Panc1 (cell line): ENCODE results near the gene SRRM5. TPM values are rescaled to one million over a fixed set of nuclear protein-coding genes. Genes with fewer than 3 reads are reported as not detected.
"Not testable (repeated sequence)": the region's sequence is repeated elsewhere in the genome, so short reads cannot be mapped to it uniquely, and the experiment has no call there.

Experiments used
- ATAC-seq: fragments of 200-7000 bp; cut with Tn5 transposase; 2 replicates; pipeline ENCODE4 v1.9.1; 2020; ENCODE audit warnings: mild to moderate bottlenecking, moderate library complexity
- BruUV-seq: library from RNA; stranded (reverse); fragments of 400-500 nt; replicated peaks from 2 replicates; lab custom pipeline; 2021; lab: Mats Ljungman, UMichigan
- CTCF ChIA-PET: fragments of 300-600 bp; sonication (Branson Sonifier 250); formaldehyde crosslinking; loops from one replicate; lab custom pipeline; 2022; ENCODE audit warnings: antibody characterized with exemption; lab: Charles Lee
- POLR2A ChIA-PET: fragments of 300-600 bp; sonication (Branson Sonifier 250); formaldehyde crosslinking; loops from one replicate; lab custom pipeline; 2022; ENCODE audit warnings: antibody characterized with exemption; lab: Charles Lee
- DNase-seq: peaks from one replicate; pipeline ENCODE4 v3.0.0-alpha.2; 2010; ENCODE audit warnings: low read depth, low spot score
- H3K27ac ChIP-seq: 2 replicates; pipeline ENCODE4 v1.5.1; 2011; ENCODE audit warnings: mild to moderate bottlenecking, low read length, inconsistent platforms
- H3K27me3 ChIP-seq: fragments of 200-500 bp; sonication (Bioruptor generic); 2 replicates; pipeline ENCODE4 v1.6.0; 2014; ENCODE audit warnings: low read length, inconsistent platforms; ENCODE audit not compliant: control insufficient read depth, insufficient read depth
- H3K36me3 ChIP-seq: fragments of 200-500 bp; sonication (Bioruptor generic); 2 replicates; pipeline ENCODE4 v1.5.1; 2014; ENCODE audit warnings: inconsistent platforms, mild to moderate bottlenecking, low read length, moderate library complexity; ENCODE audit not compliant: control insufficient read depth, insufficient read depth
- H3K4me1 ChIP-seq: 2 replicates; pipeline ENCODE4 v1.5.1; 2011; ENCODE audit warnings: inconsistent platforms, mild to moderate bottlenecking, low read length, moderate library complexity; ENCODE audit not compliant: control insufficient read depth, insufficient read depth
- H3K4me3 ChIP-seq, 2 experiments: 2 replicates each; pipeline ENCODE4 v1.5.1; 2011 to 2012; ENCODE audit warnings: low read depth in 2 of 2, low read length in 2 of 2, mild to moderate bottlenecking in 2 of 2, inconsistent platforms in 1 of 2, moderate library complexity in 1 of 2
- H3K9me3 ChIP-seq: fragments of 200-500 bp; sonication (Bioruptor generic); 2 replicates; pipeline ENCODE4 v1.5.1; 2014; ENCODE audit warnings: low read depth, mild to moderate bottlenecking, inconsistent platforms, low read length, moderate library complexity; ENCODE audit not compliant: control insufficient read depth, insufficient read depth
- CTCF ChIP-seq: fragments of 450-650 bp; IDR thresholded peaks from 2 replicates; pipeline ENCODE4 v1.5.1; 2017; ENCODE audit warnings: mild to moderate bottlenecking
- REST ChIP-seq, 2 experiments: IDR thresholded peaks; 2 replicates each; pipeline ENCODE4 v1.6.1; 2011 to 2012; ENCODE audit warnings: low read depth in 2 of 2, control low read depth in 1 of 2, low read length in 1 of 2, mild to moderate bottlenecking in 1 of 2, moderate library complexity in 1 of 2; ENCODE audit not compliant: insufficient read depth in 1 of 2
- SIN3A ChIP-seq: IDR thresholded peaks from 2 replicates; pipeline ENCODE4 v1.6.1; 2012; ENCODE audit warnings: low read depth, mild to moderate bottlenecking, low read length, moderate library complexity, borderline replicate concordance; ENCODE audit not compliant: insufficient read depth
- TCF7L2 ChIP-seq: IDR thresholded peaks from 2 replicates; pipeline ENCODE4 v1.6.1; 2011; ENCODE audit warnings: mild to moderate bottlenecking, low read depth, low read length, inconsistent platforms
- in situ Hi-C: cut with HindIII; loops from 2 replicates; pipeline ENCODE4 v1.10.0; 2016; ENCODE audit warnings: low sequenced_read_pairs, low pct_unique_long_range_greater_than_20kb
- intact Hi-C: fragments of 100-400 bp; cut with micrococcal nuclease; formaldehyde crosslinking; loops from one replicate; pipeline ENCODE4 v1.10.0; 2022; ENCODE audit not compliant: unreplicated experiment
- total RNA-seq: library from RNA; stranded (reverse); gene quantifications from one replicate; pipeline ENCODE4 v1.2.1, GENCODE V29; 2021; ENCODE audit not compliant: unreplicated experiment

SRRM5 gene
- total RNA-seq, 1 experiment from 2014 or later, result 0.10 TPM

- ChIA-PET POLR2A (no interaction called here), CTCF (no interaction called here)
- DNase-seq (no peak), ATAC-seq (no peak)
- H3K4me1 ChIP-seq, result no peaks in the 10 kb centered on the region
- H3K9me3 ChIP-seq, result no peaks in the 10 kb centered on the region
- no peaks in the 10 kb centered on the region for H3K36me3 ChIP-seq
- no peak overlapping the region for H3K4me3 ChIP-seq
- in situ Hi-C loops (no loop called here), intact Hi-C loops (no loop called here)
- BruUV-seq, result no TSS peak
- H3K27ac ChIP-seq, result no peak overlapping the region
- TF ChIP-seq REST (IDR thresholded peaks at IDR 0.05; ENCODE audit: insufficient read depth in 1 of 2, low read depth in 2 of 2, low read length in 1 of 2), result no peak
- no peak for TF ChIP-seq TCF7L2
- H3K27me3 ChIP-seq, result no peaks in the 10 kb centered on the region
Observed at GRCh38 chr19:43649514-43649913, 37.6 kb downstream of the SRRM5 start.

- POLR2A ChIA-PET, H3K27ac ChIP-seq, H3K4me1 ChIP-seq, BruUV-seq, ATAC-seq, in situ Hi-C loops, H3K9me3 ChIP-seq, intact Hi-C loops, CTCF ChIA-PET, H3K27me3 ChIP-seq, DNase-seq, H3K4me3 ChIP-seq, H3K36me3 ChIP-seq: not testable (repeated sequence)
Observed at GRCh38 chr19:43650276-43650675, 38.4 kb downstream of the SRRM5 start.

GRCh38 chr19:43651758-43652545 lies 40.1 kb downstream of the SRRM5 start:
- in situ Hi-C loops (no loop called here), intact Hi-C loops (no loop called here)
- H3K4me1 ChIP-seq, result no peaks in the 10 kb centered on the region
- H3K27me3 ChIP-seq, result no peaks in the 10 kb centered on the region
- no peak overlapping the region for H3K4me3 ChIP-seq
- ATAC-seq (peak; percentile 87; the same call in 1 of the 2 replicates), DNase-seq (peak; percentile 22)
- TF ChIP-seq CTCF (peak; percentile 82), SIN3A (no peak)
- ChIA-PET POLR2A (no interaction called here), CTCF (no interaction called here)
- H3K27ac ChIP-seq, result no peak overlapping the region
- no TSS peak for BruUV-seq
- no peaks in the 10 kb centered on the region for H3K9me3 ChIP-seq
- no peaks in the 10 kb centered on the region for H3K36me3 ChIP-seq
